Immature natural killer cell (primary cell): ENCODE results near the gene PCDHB10. TPM values are rescaled to one million over a fixed set of nuclear protein-coding genes. Genes with fewer than 3 reads are reported as not detected.
"Not testable (repeated sequence)": the region's sequence is repeated elsewhere in the genome, so short reads cannot be mapped to it uniquely, and the experiment has no call there.

ENCODE experiments used
- DNase-seq, 3 donors: peaks; one replicate each; pipeline ENCODE4 v3.0.0; 2022; ENCODE audit warnings: mixed read lengths in 1 of 3
- H3K27ac Mint-ChIP-seq, 6 donors: one replicate each; pipeline ENCODE4 v1.8.0; 2020; ENCODE audit warnings: mixed read lengths in 6 of 6, mild to moderate bottlenecking in 5 of 6, inconsistent platforms in 4 of 6, moderate library complexity in 3 of 6
- H3K27me3 Mint-ChIP-seq, 3 donors: one replicate each; pipeline ENCODE4 v1.8.0; 2020 to 2021; ENCODE audit warnings: low read depth in 3 of 3, mild to moderate bottlenecking in 3 of 3, mixed read lengths in 3 of 3, moderate library complexity in 3 of 3, inconsistent platforms in 1 of 3
- H3K36me3 Mint-ChIP-seq, 3 donors: one replicate each; pipeline ENCODE4 v1.8.0; 2020; ENCODE audit warnings: mixed read lengths in 3 of 3, inconsistent platforms in 2 of 3, mild to moderate bottlenecking in 2 of 3
- H3K4me1 Mint-ChIP-seq, 2 donors: one replicate each; pipeline ENCODE4 v1.8.0; 2020; ENCODE audit warnings: inconsistent platforms in 2 of 2, mild to moderate bottlenecking in 2 of 2, mixed read lengths in 2 of 2, moderate library complexity in 1 of 2
- H3K4me3 Mint-ChIP-seq, 5 donors: one replicate each; pipeline ENCODE4 v1.8.0; 2020; ENCODE audit warnings: mild to moderate bottlenecking in 5 of 5, mixed read lengths in 5 of 5, inconsistent platforms in 3 of 5, moderate library complexity in 3 of 5
- H3K9me3 Mint-ChIP-seq, 6 donors: one replicate each; pipeline ENCODE4 v1.8.0; 2020; ENCODE audit warnings: mild to moderate bottlenecking in 6 of 6, mixed read lengths in 6 of 6, inconsistent platforms in 4 of 6, moderate library complexity in 3 of 6
- polyA plus RNA-seq, 3 donors: library from polyadenylated mRNA; unstranded; fragments of 300-500 nt; fragmentation: Illumina TruSeq; gene quantifications; one replicate each; pipeline ENCODE4 v1.2.3, GENCODE V29; 2021

Gene PCDHB10
- not detected for polyA plus RNA-seq

- H3K36me3 Mint-ChIP-seq = peaks cover 0 to 10% (median 3%) of the 10 kb centered on the region in 3 donors
- peak in 1 of 3 donors; percentile 3 for DNase-seq
- H3K27me3 Mint-ChIP-seq = peaks cover 4 to 31% (median 16%) of the 10 kb centered on the region in 3 donors
- peak within 1 kb of the TSS in 1 of 5 donors; percentile 33 for H3K4me3 Mint-ChIP-seq
- H3K9me3 Mint-ChIP-seq = peaks cover 6 to 71% (median 37%) of the 10 kb centered on the region in 6 donors
- H3K4me1 Mint-ChIP-seq = peaks cover under 1 to 3% of the 10 kb centered on the region in 2 donors
- H3K27ac Mint-ChIP-seq = no peak within 1 kb of the TSS
These were observed at the start of gene PCDHB10 for GRCh38 chr5:141192110-141192725. Gene PCDHB10, plus strand, starts transcription at chr5:141192353. Its CDS starts 200 bp downstream, at chr5:141192553.

- DNase-seq = no peak
- Mint-ChIP-seq H3K27me3 (peaks cover 0 to 5% (median 4%) of the 10 kb centered on the region in 3 donors), H3K4me1 (no peaks in the 10 kb centered on the region)
These were observed 42.3 kb upstream of the PCDHB10 start, which contains the start of gene PCDHB6 for GRCh38 chr5:141149812-141150211. Gene PCDHB6, plus strand, starts transcription at chr5:141150057. Its CDS starts 201 bp downstream, at chr5:141150258.

GRCh38 chr5:141150224-141150992 lies 41.7 kb upstream of the PCDHB10 start:
- Mint-ChIP-seq H3K27ac (no peak overlapping the region), H3K36me3 (peaks cover 0 to 10% (median 0%) of the 10 kb centered on the region in 3 donors), H3K9me3 (peaks cover 11 to 47% (median 21%) of the 10 kb centered on the region in 6 donors), H3K4me1 (no peaks in the 10 kb centered on the region), H3K4me3 (peak overlapping the region in 1 of 5 donors; percentile 25), H3K27me3 (peaks cover 0 to 8% (median 4%) of the 10 kb centered on the region in 3 donors)
- no peak for DNase-seq

More at GRCh38 chr5:141149812-141150211, 42.3 kb upstream of the PCDHB10 start, which contains the start of gene PCDHB6:
- H3K27ac Mint-ChIP-seq = no peak within 1 kb of the TSS
- peak within 1 kb of the TSS in 1 of 5 donors; percentile 25 for H3K4me3 Mint-ChIP-seq
- peaks cover 11 to 47% (median 18%) of the 10 kb centered on the region in 6 donors for H3K9me3 Mint-ChIP-seq
- peaks cover 0 to 10% (median 0%) of the 10 kb centered on the region in 3 donors for H3K36me3 Mint-ChIP-seq

GRCh38 chr5:141150993-141151325 lies 41.2 kb upstream of the PCDHB10 start:
- H3K4me1 Mint-ChIP-seq = no peaks in the 10 kb centered on the region
- peaks cover 0 to 9% (median 3%) of the 10 kb centered on the region in 3 donors for H3K27me3 Mint-ChIP-seq
- no peak overlapping the region for H3K27ac Mint-ChIP-seq
- H3K4me3 Mint-ChIP-seq = no peak overlapping the region
- peaks cover 0 to 10% (median 0%) of the 10 kb centered on the region in 3 donors for H3K36me3 Mint-ChIP-seq
- no peak for DNase-seq
- peaks cover 12 to 53% (median 24%) of the 10 kb centered on the region in 6 donors for H3K9me3 Mint-ChIP-seq

GRCh38 chr5:141151632-141152031 lies 40.5 kb upstream of the PCDHB10 start:
- not testable (repeated sequence) for DNase-seq, H3K27ac Mint-ChIP-seq, H3K4me3 Mint-ChIP-seq, H3K4me1 Mint-ChIP-seq, H3K36me3 Mint-ChIP-seq
- Mint-ChIP-seq H3K9me3 (peaks cover 18 to 59% (median 27%) of the 10 kb centered on the region in 6 donors), H3K27me3 (peaks cover 0 to 14% (median 3%) of the 10 kb centered on the region in 3 donors)

- peaks cover 0 to 16% (median 4%) of the 10 kb centered on the region in 3 donors for H3K27me3 Mint-ChIP-seq
- not testable (repeated sequence) for H3K4me1 Mint-ChIP-seq, H3K27ac Mint-ChIP-seq, H3K36me3 Mint-ChIP-seq, DNase-seq, H3K4me3 Mint-ChIP-seq
- H3K9me3 Mint-ChIP-seq = peaks cover 18 to 64% (median 30%) of the 10 kb centered on the region in 6 donors
These were observed 40.1 kb upstream of the PCDHB10 start for GRCh38 chr5:141152096-141152495.

- H3K27ac Mint-ChIP-seq = no peak overlapping the region
- H3K27me3 Mint-ChIP-seq = peaks cover 1 to 15% (median 6%) of the 10 kb centered on the region in 3 donors
- no peak for DNase-seq
- H3K4me1 Mint-ChIP-seq = no peaks in the 10 kb centered on the region
- H3K36me3 Mint-ChIP-seq = peaks cover 0 to 5% (median 5%) of the 10 kb centered on the region in 3 donors
- no peak overlapping the region for H3K4me3 Mint-ChIP-seq
- peaks cover 20 to 55% (median 34%) of the 10 kb centered on the region in 6 donors for H3K9me3 Mint-ChIP-seq
These were observed 36.4 kb upstream of the PCDHB10 start for GRCh38 chr5:141155540-141156374.

- not testable (repeated sequence) for H3K4me1 Mint-ChIP-seq, H3K4me3 Mint-ChIP-seq, H3K36me3 Mint-ChIP-seq, DNase-seq, H3K27ac Mint-ChIP-seq
- Mint-ChIP-seq H3K27me3 (peaks cover 1 to 20% (median 6%) of the 10 kb centered on the region in 3 donors), H3K9me3 (peaks cover 17 to 45% (median 28%) of the 10 kb centered on the region in 6 donors)
These were observed 34.8 kb upstream of the PCDHB10 start for GRCh38 chr5:141157356-141157755.

GRCh38 chr5:141157901-141158300 lies 34.3 kb upstream of the PCDHB10 start:
- not testable (repeated sequence) for H3K36me3 Mint-ChIP-seq, H3K4me3 Mint-ChIP-seq, H3K4me1 Mint-ChIP-seq, DNase-seq, H3K27ac Mint-ChIP-seq
- H3K27me3 Mint-ChIP-seq = peaks cover 1 to 20% (median 6%) of the 10 kb centered on the region in 3 donors
- peaks cover 15 to 41% (median 24%) of the 10 kb centered on the region in 6 donors for H3K9me3 Mint-ChIP-seq

GRCh38 chr5:141172381-141173204 lies 19.6 kb upstream of the PCDHB10 start, which contains the start of gene PCDHB7:
Gene PCDHB7, plus strand, starts transcription at chr5:141172644. Its CDS starts 192 bp downstream, at chr5:141172836.
- DNase-seq = peak in 1 of 3 donors; percentile 9
- H3K36me3 Mint-ChIP-seq = peaks cover 0 to 5% (median 0%) of the 10 kb centered on the region in 3 donors
- peaks cover 5 to 18% (median 7%) of the 10 kb centered on the region in 3 donors for H3K27me3 Mint-ChIP-seq
- H3K27ac Mint-ChIP-seq = no peak within 1 kb of the TSS
- peak within 1 kb of the TSS in 1 of 5 donors; percentile 11 for H3K4me3 Mint-ChIP-seq
- H3K9me3 Mint-ChIP-seq = peaks cover 7 to 15% (median 11%) of the 10 kb centered on the region in 6 donors
- H3K4me1 Mint-ChIP-seq = no peaks in the 10 kb centered on the region

- not testable (repeated sequence) for H3K27ac Mint-ChIP-seq
These were observed 17.7 kb upstream of the PCDHB10 start for GRCh38 chr5:141174291-141175104.

GRCh38 chr5:141175933-141176332 lies 16.2 kb upstream of the PCDHB10 start:
- no peak for DNase-seq
- no peak overlapping the region for H3K27ac Mint-ChIP-seq
- peaks cover 0 to 5% (median 0%) of the 10 kb centered on the region in 3 donors for H3K36me3 Mint-ChIP-seq
- no peak overlapping the region for H3K4me3 Mint-ChIP-seq
- H3K27me3 Mint-ChIP-seq = peaks cover 5 to 13% (median 7%) of the 10 kb centered on the region in 3 donors
- H3K9me3 Mint-ChIP-seq = peaks cover 5 to 13% (median 10%) of the 10 kb centered on the region in 6 donors
- no peaks in the 10 kb centered on the region for H3K4me1 Mint-ChIP-seq

More at GRCh38 chr5:141174291-141175104, 17.7 kb upstream of the PCDHB10 start:
- DNase-seq, H3K4me1 Mint-ChIP-seq, H3K4me3 Mint-ChIP-seq, H3K36me3 Mint-ChIP-seq: not testable (repeated sequence)
- peaks cover 4 to 12% (median 7%) of the 10 kb centered on the region in 6 donors for H3K9me3 Mint-ChIP-seq
- H3K27me3 Mint-ChIP-seq = peaks cover 5 to 15% (median 7%) of the 10 kb centered on the region in 3 donors
